RWPE2 (cell line): ENCODE data around the gene BORCS6.

Experiments used
- ATAC-seq: fragments of 200-7000 bp; cut with Tn5 transposase; 3 replicates; pipeline ENCODE4 v1.9.1; 2021; ENCODE audit warnings: low read depth
- DNase-seq: peaks from one replicate; pipeline ENCODE4 v3.0.0-alpha.2; 2020; ENCODE audit warnings: low spot score
- H3K27ac ChIP-seq: fragments of 450-650 bp; 2 replicates; pipeline ENCODE4 v1.5.1; 2017; ENCODE audit warnings: mild to moderate bottlenecking; ENCODE audit not compliant: poor library complexity, severe bottlenecking
- H3K27me3 ChIP-seq: fragments of 250-450 bp; sonication (Bioruptor Pico); 2 replicates; pipeline ENCODE4 v1.5.1; 2021; ENCODE audit warnings: mild to moderate bottlenecking, moderate library complexity; ENCODE audit not compliant: insufficient read depth, poor library complexity, severe bottlenecking
- H3K36me3 ChIP-seq: fragments of 250-450 bp; sonication (Bioruptor Pico); 2 replicates; pipeline ENCODE4 v1.5.1; 2020; ENCODE audit warnings: low read depth, mild to moderate bottlenecking, moderate library complexity
- H3K4me1 ChIP-seq: fragments of 250-450 bp; sonication (Bioruptor Pico); 2 replicates; pipeline ENCODE4 v1.5.1; 2021; ENCODE audit warnings: mild to moderate bottlenecking, moderate library complexity; ENCODE audit not compliant: insufficient read depth, poor library complexity, severe bottlenecking
- H3K4me3 ChIP-seq: fragments of 250-450 bp; sonication (Bioruptor Pico); 2 replicates; pipeline ENCODE4 v1.5.1; 2021; ENCODE audit warnings: mild to moderate bottlenecking, moderate library complexity; ENCODE audit not compliant: severe bottlenecking
- H3K9me3 ChIP-seq: fragments of 250-450 bp; sonication (Bioruptor Pico); 2 replicates; pipeline ENCODE4 v1.5.1; 2021; ENCODE audit warnings: mild to moderate bottlenecking, moderate library complexity; ENCODE audit not compliant: severe bottlenecking
- CTCF ChIP-seq: fragments of 450-650 bp; IDR thresholded peaks from one replicate; pipeline ENCODE4 v1.5.1; 2017; ENCODE audit warnings: mild to moderate bottlenecking, moderate library complexity; ENCODE audit not compliant: poor library complexity, severe bottlenecking

The BORCS6 gene

GRCh38 chr17:8225813-8226535, 36.0 kb upstream of the BORCS6 start:
- no peaks in the 10 kb centered on the region for H3K27me3 ChIP-seq
- ATAC-seq, result no peak
- peaks cover 5% of the 10 kb centered on the region for H3K4me1 ChIP-seq
- no peaks in the 10 kb centered on the region for H3K9me3 ChIP-seq
- no peak for DNase-seq
- H3K27ac ChIP-seq, result peak overlapping the region; percentile 34
- TF ChIP-seq CTCF, result no peak
- peaks cover 35% of the 10 kb centered on the region for H3K36me3 ChIP-seq
- H3K4me3 ChIP-seq, result peak overlapping the region; percentile 26

GRCh38 chr17:8224891-8225812, 35.2 kb upstream of the BORCS6 start:
- no peak for TF ChIP-seq CTCF
- Histone ChIP-seq H3K27ac (no peak overlapping the region), H3K4me3 (no peak overlapping the region), H3K9me3 (no peaks in the 10 kb centered on the region), H3K36me3 (peaks cover 27% of the 10 kb centered on the region), H3K4me1 (peaks cover 5% of the 10 kb centered on the region), H3K27me3 (no peaks in the 10 kb centered on the region)
- no peak for DNase-seq
- no peak for ATAC-seq

GRCh38 chr17:8223356-8224126, 33.6 kb upstream of the BORCS6 start:
- ATAC-seq (peak; percentile 4; the same call in 2 of the 3 replicates), DNase-seq (no peak)
- Histone ChIP-seq H3K27ac (peak overlapping the region; percentile 88), H3K36me3 (peaks cover 12% of the 10 kb centered on the region), H3K4me3 (peak overlapping the region; percentile 54), H3K9me3 (no peaks in the 10 kb centered on the region), H3K4me1 (peaks cover 5% of the 10 kb centered on the region), H3K27me3 (no peaks in the 10 kb centered on the region)
- peak; percentile 28 for TF ChIP-seq CTCF

- Histone ChIP-seq H3K27ac (peak overlapping the region; percentile 88), H3K27me3 (no peaks in the 10 kb centered on the region), H3K4me1 (peaks cover 5% of the 10 kb centered on the region), H3K9me3 (no peaks in the 10 kb centered on the region), H3K36me3 (peaks cover 6% of the 10 kb centered on the region), H3K4me3 (peak overlapping the region; percentile 54)
- DNase-seq (peak; percentile 93), ATAC-seq (peak; percentile 47)
- no peak for TF ChIP-seq CTCF
Measured at GRCh38 chr17:8222630-8223355, 32.8 kb upstream of the BORCS6 start.
